ENCODE results near the gene SLC1A1. TPM values are rescaled to one million over a fixed set of nuclear protein-coding genes. Genes with fewer than 3 reads are reported as not detected.

The SLC1A1 gene
- total and polyA plus RNA-seq, 2 of the 13 experiments (the other 11 are each of a cell fraction or from before 2014, with no cell fraction given): not detected

- Histone ChIP-seq H3K79me2 (ENCODE audit: insufficient read depth, low read length) (no peaks in the 10 kb centered on the region), H3K9ac (ENCODE audit: insufficient read depth, low read depth, low read length) (no peak overlapping the region), H3K4me1 (ENCODE audit: insufficient read depth, low read length) (no peaks in the 10 kb centered on the region), H3K27me3 (ENCODE audit: control insufficient read depth in 1 of 2, insufficient read depth in 2 of 2, low read length in 2 of 2) (peaks cover 0 to 1% of the 10 kb centered on the region in 2 experiments; a peak in 2 of 5 replicates), H3K9me3 (ENCODE audit: low read length) (no peaks in the 10 kb centered on the region), H2AFZ (ENCODE audit: low read length) (no peak overlapping the region), H4K20me1 (ENCODE audit: insufficient read depth, low read length) (no peaks in the 10 kb centered on the region), H3K36me3 (replicated peaks in 1 of 2; ENCODE audit: control insufficient read depth in 1 of 2, insufficient read depth in 2 of 2, low read length in 2 of 2) (no peaks in the 10 kb centered on the region), H3K4me3 (replicated peaks in 1 of 3; ENCODE audit: insufficient read depth in 1 of 3, low read depth in 2 of 3, low read length in 3 of 3) (no peak overlapping the region), H3K27ac (ENCODE audit: extremely low read length, insufficient read depth, low read length) (no peak overlapping the region), H3K4me2 (ENCODE audit: low read depth, low read length) (no peak overlapping the region)
- BruUV-seq (replicated peaks): no TSS peak
- in situ Hi-C loops (cut with HindIII; ENCODE audit: extremely low pct_ligation_motif_present, low pct_unique_long_range_greater_than_20kb): no loop called here
- ATAC-seq: no peak
- CTCF ChIA-PET (ENCODE audit: low intra/inter-chr PET ratio, low total read pairs): no interaction called here
- POLR2A ChIA-PET: no interaction called here
- WGBS (ENCODE audit: low lambda C conversion rate): 4% methylated on average over 5 of the region's 5 CpGs
- FAIRE-seq: no peak
- no peak for TF ChIP-seq ARNT (IDR thresholded peaks at IDR 0.05)
- no peak for TF ChIP-seq ZFP91 (CRISPR knock-in tag; IDR thresholded peaks at IDR 0.05; ENCODE audit: borderline replicate concordance)
- no peak for TF ChIP-seq ZSCAN20 (CRISPR knock-in tag; IDR thresholded peaks at IDR 0.05; ENCODE audit: borderline replicate concordance)
- no peak for TF ChIP-seq ZEB1 (IDR thresholded peaks at IDR 0.05; ENCODE audit: insufficient replicate concordance, low read depth)
- TF ChIP-seq HOXA7 (CRISPR knock-in tag; IDR thresholded peaks at IDR 0.05): no peak
- TF ChIP-seq ZNF616 (CRISPR knock-in tag; IDR thresholded peaks at IDR 0.05; ENCODE audit: low read depth): no peak
- TF ChIP-seq SIX1 (CRISPR knock-in tag; IDR thresholded peaks at IDR 0.05; ENCODE audit: borderline replicate concordance): no peak
- no peak for TF ChIP-seq ZNF484 (CRISPR knock-in tag; IDR thresholded peaks at IDR 0.05; ENCODE audit: borderline replicate concordance, low read depth)
- no peak for TF ChIP-seq DZIP1 (CRISPR knock-in tag; IDR thresholded peaks at IDR 0.05)
- TF ChIP-seq SYNCRIP (IDR thresholded peaks at IDR 0.05; ENCODE audit: insufficient read depth, low read depth, low read length): no peak
- no peak for TF ChIP-seq FOXO1 (CRISPR knock-in tag; IDR thresholded peaks at IDR 0.05)
- TF ChIP-seq ATF3 (CRISPR knock-in tag; IDR thresholded peaks at IDR 0.05): no peak
- TF ChIP-seq ISL2 (CRISPR knock-in tag; IDR thresholded peaks at IDR 0.05): no peak
- no peak for TF ChIP-seq DMAP1 (CRISPR knock-in tag; IDR thresholded peaks at IDR 0.05)
- no peak for DNase-seq (ENCODE audit: low spot score)
- intact Hi-C loops (cut with micrococcal nuclease; ENCODE audit: unreplicated experiment): loop anchor here (10.0 kb wide), 1 partner anchor 58 kb away; no protein-coding TSS in a partner anchor
Measured at GRCh38 chr9:4572184-4572826, 82.0 kb downstream of the SLC1A1 start.
